Neural progenitor cell (in vitro differentiated cells): Measurements from ENCODE around the gene AIF1L. TPM values are rescaled to one million over a fixed set of nuclear protein-coding genes. Genes with fewer than 3 reads are reported as not detected.
"Not testable (repeated sequence)": the region's sequence is repeated elsewhere in the genome, so short reads cannot be mapped to it uniquely, and the experiment has no call there.

ENCODE experiments used
- DNase-seq: peaks from one replicate; pipeline ENCODE4 v3.0.0-alpha.2; 2016; ENCODE audit warnings: low spot score
- H2AFZ ChIP-seq: fragments of 200-600 bp; sonication (generic); replicated peaks from 2 replicates; pipeline ENCODE4 v1.6.1; 2016; ENCODE audit warnings: antibody characterized with exemption
- H3F3A ChIP-seq: fragments of 200-600 bp; sonication (generic); 2 replicates; pipeline ENCODE4 v1.6.1; 2016; ENCODE audit warnings: antibody characterized with exemption, low read depth
- H3K27ac ChIP-seq: fragments of 200-600 bp; sonication (generic); 2 replicates; pipeline ENCODE4 v1.5.1; 2016; ENCODE audit warnings: mild to moderate bottlenecking
- H3K27me3 ChIP-seq: fragments of 200-600 bp; sonication (generic); 2 replicates; pipeline ENCODE4 v1.6.1; 2016; ENCODE audit warnings: mild to moderate bottlenecking, moderate library complexity
- H3K36me3 ChIP-seq: fragments of 200-600 bp; sonication (generic); 2 replicates; pipeline ENCODE4 v1.5.1; 2016
- H3K4me1 ChIP-seq: fragments of 200-600 bp; sonication (generic); 2 replicates; pipeline ENCODE4 v1.6.1; 2016; ENCODE audit warnings: mixed run types
- H3K4me2 ChIP-seq: fragments of 200-600 bp; sonication (generic); 2 replicates; pipeline ENCODE4 v1.6.1; 2016
- H3K4me3 ChIP-seq: fragments of 200-600 bp; sonication (generic); 2 replicates; pipeline ENCODE4 v1.5.1; 2016
- H3K79me2 ChIP-seq: fragments of 200-600 bp; sonication (generic); 2 replicates; pipeline ENCODE4 v1.6.1; 2016; ENCODE audit warnings: low read depth
- H3K9ac ChIP-seq: fragments of 200-600 bp; sonication (generic); 2 replicates; pipeline ENCODE4 v1.6.1; 2016
- H3K9me3 ChIP-seq: fragments of 200-600 bp; sonication (generic); 2 replicates; pipeline ENCODE4 v1.5.1; 2016; ENCODE audit warnings: low read depth
- H4K20me1 ChIP-seq: fragments of 200-600 bp; sonication (generic); 2 replicates; pipeline ENCODE4 v1.6.1; 2016; ENCODE audit warnings: low read depth
- H3K27ac Mint-ChIP-seq: 3 replicates; pipeline ENCODE4 v1.8.0; 2021; ENCODE audit warnings: mixed read lengths
- H3K27me3 Mint-ChIP-seq: 2 replicates; pipeline ENCODE4 v1.8.0; 2022; ENCODE audit warnings: low read depth, mild to moderate bottlenecking, inconsistent platforms, moderate library complexity, mixed read lengths; ENCODE audit not compliant: insufficient read depth
- H3K36me3 Mint-ChIP-seq: 3 replicates; pipeline ENCODE4 v1.8.0; 2021; ENCODE audit warnings: mixed read lengths
- H3K4me1 Mint-ChIP-seq: 3 replicates; pipeline ENCODE4 v1.8.0; 2021; ENCODE audit warnings: mixed read lengths
- H3K4me3 Mint-ChIP-seq: 3 replicates; pipeline ENCODE4 v1.8.0; 2021; ENCODE audit warnings: mild to moderate bottlenecking, moderate library complexity, mixed read lengths
- H3K9me3 Mint-ChIP-seq: 3 replicates; pipeline ENCODE4 v1.8.0; 2020; ENCODE audit warnings: mixed read lengths
- EZH2 ChIP-seq: fragments of 200-600 bp; sonication (generic); IDR thresholded peaks from 2 replicates; pipeline ENCODE4 v1.6.1; 2017; ENCODE audit warnings: antibody characterized with exemption, mild to moderate bottlenecking, moderate library complexity
- EZH2phosphoT487 ChIP-seq: fragments of 200-600 bp; sonication (generic); IDR thresholded peaks from 2 replicates; pipeline ENCODE4 v1.6.1; 2017; ENCODE audit warnings: antibody characterized with exemption
- total RNA-seq: library from RNA; depleted of rRNA; stranded (reverse); fragments of >200 nt; gene quantifications from 2 replicates; pipeline ENCODE4 v1.2.3, GENCODE V29; 2015; ENCODE audit warnings: low replicate concordance
- TF ChIP-seq, protein P1 (sequence below): fragments of 200-600 bp; sonication (generic); IDR thresholded peaks from 2 replicates; pipeline ENCODE4 v1.5.1; 2017; ENCODE audit warnings: antibody characterized with exemption, mild to moderate bottlenecking

AIF1L gene
- total RNA-seq, 1 donor from 2014 or later = 69.0 TPM

DNA sequence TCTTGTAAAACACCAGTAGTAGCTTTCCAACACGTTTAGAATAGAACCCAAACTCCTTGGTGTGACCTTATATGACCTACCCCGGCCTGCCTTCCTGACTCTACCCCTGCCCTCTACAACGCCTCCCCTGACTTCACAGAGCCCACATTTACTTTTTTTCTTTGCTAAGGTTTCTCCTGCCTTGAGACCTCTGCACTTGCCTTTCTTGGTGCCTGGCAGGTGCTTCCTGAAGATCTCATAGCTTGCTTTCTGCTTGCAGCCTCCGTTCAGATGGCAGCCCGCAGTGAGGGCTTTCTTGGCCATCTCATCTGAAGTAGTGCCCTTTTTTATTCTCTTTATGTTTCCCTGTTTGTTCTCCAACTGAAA is 53.3 kb downstream of the AIF1L start:
- H3K4me1 ChIP-seq = no peaks in the 10 kb centered on the region
- TF ChIP-seq EZH2phosphoT487 = no peak
- TF ChIP-seq EZH2 = no peak
- TF ChIP-seq, protein P1, sequence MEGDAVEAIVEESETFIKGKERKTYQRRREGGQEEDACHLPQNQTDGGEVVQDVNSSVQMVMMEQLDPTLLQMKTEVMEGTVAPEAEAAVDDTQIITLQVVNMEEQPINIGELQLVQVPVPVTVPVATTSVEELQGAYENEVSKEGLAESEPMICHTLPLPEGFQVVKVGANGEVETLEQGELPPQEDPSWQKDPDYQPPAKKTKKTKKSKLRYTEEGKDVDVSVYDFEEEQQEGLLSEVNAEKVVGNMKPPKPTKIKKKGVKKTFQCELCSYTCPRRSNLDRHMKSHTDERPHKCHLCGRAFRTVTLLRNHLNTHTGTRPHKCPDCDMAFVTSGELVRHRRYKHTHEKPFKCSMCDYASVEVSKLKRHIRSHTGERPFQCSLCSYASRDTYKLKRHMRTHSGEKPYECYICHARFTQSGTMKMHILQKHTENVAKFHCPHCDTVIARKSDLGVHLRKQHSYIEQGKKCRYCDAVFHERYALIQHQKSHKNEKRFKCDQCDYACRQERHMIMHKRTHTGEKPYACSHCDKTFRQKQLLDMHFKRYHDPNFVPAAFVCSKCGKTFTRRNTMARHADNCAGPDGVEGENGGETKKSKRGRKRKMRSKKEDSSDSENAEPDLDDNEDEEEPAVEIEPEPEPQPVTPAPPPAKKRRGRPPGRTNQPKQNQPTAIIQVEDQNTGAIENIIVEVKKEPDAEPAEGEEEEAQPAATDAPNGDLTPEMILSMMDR = no peak

DNA sequence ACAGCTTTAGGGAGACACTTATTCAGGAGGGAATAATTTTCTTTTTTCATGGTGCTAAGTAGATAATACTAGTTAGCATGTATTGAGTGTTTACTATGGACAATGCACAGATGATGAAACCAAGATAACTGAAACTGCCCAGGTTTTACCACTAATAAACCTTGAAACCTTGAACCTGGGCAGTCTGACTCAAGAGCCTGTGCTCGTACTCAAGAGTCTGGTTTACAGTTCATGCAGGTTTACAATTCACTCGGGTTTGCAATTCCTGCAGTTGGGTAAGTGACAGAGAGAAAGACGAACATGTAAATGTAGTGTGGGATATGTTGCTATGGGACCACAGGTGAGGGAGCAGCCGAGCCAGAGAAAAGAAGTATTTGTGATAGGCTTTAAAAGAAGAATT is 57.3 kb downstream of the AIF1L start:
- H3K4me3 Mint-ChIP-seq = no peak overlapping the region
- no peak overlapping the region for H3K27ac Mint-ChIP-seq
- no peak overlapping the region for H3K4me2 ChIP-seq
- no peaks in the 10 kb centered on the region for H3K4me1 Mint-ChIP-seq
- no peak for DNase-seq
- H2AFZ ChIP-seq = no peak overlapping the region
- peaks cover 31% of the 10 kb centered on the region for H3K36me3 Mint-ChIP-seq
- H3K27ac ChIP-seq = no peak overlapping the region
- no peaks in the 10 kb centered on the region for H3K9me3 ChIP-seq
- no peak overlapping the region for H3K9ac ChIP-seq
- peaks cover 7% of the 10 kb centered on the region for H3K79me2 ChIP-seq
- H3K9me3 Mint-ChIP-seq = no peaks in the 10 kb centered on the region
- H3K4me3 ChIP-seq = no peak overlapping the region
- no peaks in the 10 kb centered on the region for H4K20me1 ChIP-seq
- H3K36me3 ChIP-seq = peaks cover 23% of the 10 kb centered on the region
- peaks cover 4% of the 10 kb centered on the region for H3F3A ChIP-seq
- H3K4me1 ChIP-seq = no peaks in the 10 kb centered on the region
- no peaks in the 10 kb centered on the region for H3K27me3 ChIP-seq
- H3K27me3 Mint-ChIP-seq = no peaks in the 10 kb centered on the region
- TF ChIP-seq, protein P1 = no peak
- TF ChIP-seq EZH2 (no peak), EZH2phosphoT487 (no peak)

More for the DNA sequence above, 53.3 kb downstream of the AIF1L start:
- Mint-ChIP-seq H3K27ac (peak overlapping the region; percentile 18), H3K36me3 (peaks cover 19% of the 10 kb centered on the region), H3K9me3 (no peaks in the 10 kb centered on the region), H3K4me1 (no peaks in the 10 kb centered on the region), H3K4me3 (no peak overlapping the region), H3K27me3 (no peaks in the 10 kb centered on the region)
- Histone ChIP-seq H2AFZ (no peak overlapping the region), H3K27me3 (no peaks in the 10 kb centered on the region), H3K4me2 (no peak overlapping the region), H3K9me3 (no peaks in the 10 kb centered on the region), H3K27ac (no peak overlapping the region), H3F3A (peaks cover 4% of the 10 kb centered on the region), H3K36me3 (peaks cover 27% of the 10 kb centered on the region), H4K20me1 (no peaks in the 10 kb centered on the region), H3K4me3 (no peak overlapping the region), H3K79me2 (no peaks in the 10 kb centered on the region), H3K9ac (no peak overlapping the region)
- DNase-seq = no peak

GRCh38 chr9:131158673-131159072 is 62.3 kb downstream of the AIF1L start:
- not testable (repeated sequence) for H3K9me3 Mint-ChIP-seq, H3K9me3 ChIP-seq, H3K4me1 Mint-ChIP-seq, H4K20me1 ChIP-seq, H3K27me3 ChIP-seq, H3K9ac ChIP-seq, DNase-seq, H3K27ac Mint-ChIP-seq, H3K79me2 ChIP-seq, H2AFZ ChIP-seq, H3K27me3 Mint-ChIP-seq, H3K4me3 ChIP-seq, H3K4me2 ChIP-seq, H3K27ac ChIP-seq, H3K4me3 Mint-ChIP-seq, H3K4me1 ChIP-seq, H3F3A ChIP-seq
- H3K36me3 Mint-ChIP-seq = peaks cover 28% of the 10 kb centered on the region
- H3K36me3 ChIP-seq = peaks cover 16% of the 10 kb centered on the region

GRCh38 chr9:131160416-131161112 is 64.2 kb downstream of the AIF1L start:
- H3K27ac ChIP-seq = no peak overlapping the region
- Mint-ChIP-seq H3K27me3 (no peaks in the 10 kb centered on the region), H3K36me3 (peaks cover 17% of the 10 kb centered on the region), H3K4me3 (no peak overlapping the region), H3K27ac (no peak overlapping the region), H3K9me3 (no peaks in the 10 kb centered on the region), H3K4me1 (no peaks in the 10 kb centered on the region)
- no peak for DNase-seq
- H3K9me3 ChIP-seq = no peaks in the 10 kb centered on the region
- no peak overlapping the region for H2AFZ ChIP-seq
- H3K4me2 ChIP-seq = no peak overlapping the region
- H4K20me1 ChIP-seq = no peaks in the 10 kb centered on the region
- no peak overlapping the region for H3K4me3 ChIP-seq
- H3K4me1 ChIP-seq = no peaks in the 10 kb centered on the region
- H3F3A ChIP-seq = no peaks in the 10 kb centered on the region
- peaks cover 3% of the 10 kb centered on the region for H3K79me2 ChIP-seq
- H3K9ac ChIP-seq = no peak overlapping the region
- TF ChIP-seq, protein P1 = no peak
- TF ChIP-seq EZH2phosphoT487 (no peak), EZH2 (no peak)
- H3K36me3 ChIP-seq = peaks cover 27% of the 10 kb centered on the region
- no peaks in the 10 kb centered on the region for H3K27me3 ChIP-seq
